Left lung (tissue), 10 donors: ENCODE results near the gene ANGPTL2. TPM values are rescaled to one million over a fixed set of nuclear protein-coding genes. Genes with fewer than 3 reads are reported as not detected.

Source experiments
- ATAC-seq: fragments of 200-7000 bp; cut with Tn5 transposase; one replicate; pipeline ENCODE4 v1.9.1; 2020; ENCODE audit warnings: moderate library complexity
- DNase-seq, 4 donors: peaks; one replicate each; pipeline ENCODE4 v3.0.0-alpha.2; 2013 to 2020
- H3K27ac ChIP-seq, 2 donors: fragments of 200-600 bp; sonication (generic) in 1 of 2; one replicate each; pipeline versions ENCODE4 v1.5.0 to v1.8.0; 2020 to 2021
- H3K27me3 ChIP-seq, 2 donors: fragments of 200-600 bp; sonication (generic) in 1 of 2; one replicate each; pipeline versions ENCODE4 v1.5.0 to v1.8.0; 2020 to 2021
- H3K36me3 ChIP-seq, 2 donors: fragments of 200-600 bp; sonication (generic) in 1 of 2; one replicate each; pipeline versions ENCODE4 v1.5.0 to v1.8.0; 2020 to 2021
- H3K4me1 ChIP-seq, 2 donors: fragments of 200-600 bp; one replicate each; pipeline ENCODE4 v1.8.0; 2021
- H3K4me3 ChIP-seq, 2 donors: fragments of 200-600 bp; sonication (generic) in 1 of 2; one replicate each; pipeline versions ENCODE4 v1.5.0 to v1.8.0; 2020 to 2021; ENCODE audit warnings: mild to moderate bottlenecking in 1 of 2
- H3K9me3 ChIP-seq, 2 donors: fragments of 200-600 bp; sonication (generic) in 1 of 2; one replicate each; pipeline versions ENCODE4 v1.5.0 to v1.8.0; 2020 to 2021
- CTCF ChIP-seq, 2 donors: fragments of 200-600 bp; sonication (generic) in 1 of 2; IDR thresholded peaks; one replicate each; pipeline versions ENCODE4 v1.5.0 to v1.8.0; 2021; ENCODE audit warnings: antibody characterized with exemption in 2 of 2
- intact Hi-C, 2 donors: fragments of 100-400 bp; cut with DNase I; formaldehyde crosslinking; loops; one replicate each; pipeline versions ENCODE4 v1.11.2 to v1.14.2; 2022
- polyA plus RNA-seq, 6 donors: library from polyadenylated mRNA; unstranded; fragments of 120-200 nt; gene quantifications; one replicate each; pipeline ENCODE4 v1.2.1, GENCODE V29; 2013; ENCODE audit not compliant: insufficient read length in 6 of 6
- total RNA-seq, 2 donors: library from RNA; stranded (reverse); fragmentation: NEBNext Ultra II Directional; extraction: Animal tissue kit (Norgen Biotek cat#: 25700); gene quantifications; one replicate each; pipeline ENCODE4 v1.2.1, GENCODE V29; 2021
- donor health status: DM: no; HTN: yes; CAD: no.
- donor health status: DM: no; HTN: no; CAD: no.

The ANGPTL2 gene
- total and polyA plus RNA-seq, 8 donors = 22.7 to 34.7 (median 30.1) TPM

- no peak overlapping the region for H3K27ac ChIP-seq
- ATAC-seq = no peak
- H3K9me3 ChIP-seq = no peaks in the 10 kb centered on the region
- no peak for TF ChIP-seq CTCF (IDR thresholded peaks at IDR 0.05)
- H3K36me3 ChIP-seq = no peaks in the 10 kb centered on the region
- no peak for DNase-seq
- H3K27me3 ChIP-seq = no peaks in the 10 kb centered on the region
- no peaks in the 10 kb centered on the region for H3K4me1 ChIP-seq
- intact Hi-C loops = no loop called here
- no peak overlapping the region for H3K4me3 ChIP-seq
Measured at GRCh38 chr9:127169575-127169883, 47.1 kb upstream of the ANGPTL2 start.

GRCh38 chr9:127168756-127169574, 46.5 kb upstream of the ANGPTL2 start:
- no peak for ATAC-seq
- no peak for DNase-seq

GRCh38 chr9:127167560-127168326, 45.3 kb upstream of the ANGPTL2 start:
- no peak for TF ChIP-seq CTCF (IDR thresholded peaks at IDR 0.05)
- Histone ChIP-seq H3K27ac (no peak overlapping the region), H3K27me3 (no peaks in the 10 kb centered on the region), H3K4me1 (peaks cover 0 to 7% of the 10 kb centered on the region in 2 donors), H3K36me3 (no peaks in the 10 kb centered on the region), H3K9me3 (no peaks in the 10 kb centered on the region), H3K4me3 (no peak overlapping the region)
- ATAC-seq (no peak), DNase-seq (no peak)
- intact Hi-C loops = no loop called here

More at GRCh38 chr9:127168756-127169574, 46.5 kb upstream of the ANGPTL2 start:
- no peak for TF ChIP-seq CTCF (IDR thresholded peaks at IDR 0.05)
- H3K27me3 ChIP-seq = no peaks in the 10 kb centered on the region
- H3K36me3 ChIP-seq = no peaks in the 10 kb centered on the region
- H3K9me3 ChIP-seq = no peaks in the 10 kb centered on the region
- no peak overlapping the region for H3K4me3 ChIP-seq
- intact Hi-C loops = no loop called here
- no peaks in the 10 kb centered on the region for H3K4me1 ChIP-seq
- H3K27ac ChIP-seq = no peak overlapping the region

- ATAC-seq (no peak), DNase-seq (no peak)
- H3K4me1 ChIP-seq = peaks cover 0 to 12% of the 10 kb centered on the region in 2 donors
- no peak for TF ChIP-seq CTCF (IDR thresholded peaks at IDR 0.05)
- intact Hi-C loops = no loop called here
- H3K27ac ChIP-seq = no peak overlapping the region
- H3K4me3 ChIP-seq = no peak overlapping the region
- no peaks in the 10 kb centered on the region for H3K9me3 ChIP-seq
- no peaks in the 10 kb centered on the region for H3K27me3 ChIP-seq
- no peaks in the 10 kb centered on the region for H3K36me3 ChIP-seq
Measured at GRCh38 chr9:127166651-127167524, 44.5 kb upstream of the ANGPTL2 start.
